OCI-LY7 (cell line): ENCODE measurements around the gene SLC25A1.

Source experiments
- CTCF ChIP-seq: fragments of 200-600 bp; sonication (generic); conservative IDR thresholded peaks from 2 replicates; pipeline ENCODE4 v1.5.1; 2014; ENCODE audit warnings: mild to moderate bottlenecking, antibody characterized with exemption, low read length, moderate library complexity, mixed read lengths
- EZH2phosphoT487 ChIP-seq: fragments of 200-600 bp; sonication (generic); IDR thresholded peaks from 2 replicates; pipeline ENCODE4 v1.6.1; 2018; ENCODE audit warnings: low read depth, borderline replicate concordance, mild to moderate bottlenecking, mixed run types, antibody characterized with exemption, low read length, moderate library complexity, mixed read lengths

GRCh38 chr22:19134176-19134831 lies 44.2 kb downstream of the SLC25A1 start:
- TF ChIP-seq CTCF (no peak), EZH2phosphoT487 (no peak)
